H9 (cell line): Measurements from ENCODE around the gene ALG10B. TPM values are rescaled to one million over a fixed set of nuclear protein-coding genes. Genes with fewer than 3 reads are reported as not detected.

Experiments used
- DNase-seq: peaks from one replicate; pipeline ENCODE4 v3.0.0-alpha.2; 2017
- H2AFZ ChIP-seq: one replicate; pipeline ENCODE4 v1.6.1; 2013; ENCODE audit warnings: mild to moderate bottlenecking, low read length, control low read depth, moderate library complexity
- H2AK5ac ChIP-seq: 2 replicates; pipeline ENCODE4 v1.6.1; 2013; ENCODE audit warnings: low read length, control low read depth, mixed read lengths; ENCODE audit not compliant: insufficient read length
- H2BK120ac ChIP-seq: one replicate; pipeline ENCODE4 v1.6.1; 2013; ENCODE audit warnings: low read depth, mild to moderate bottlenecking, low read length, control low read depth, inconsistent platforms; ENCODE audit not compliant: poor library complexity, severe bottlenecking
- H2BK12ac ChIP-seq: 2 replicates; pipeline ENCODE4 v1.6.1; 2013; ENCODE audit warnings: low read length, control low read depth, mixed read lengths, low read depth; ENCODE audit not compliant: insufficient read length
- H2BK15ac ChIP-seq: 2 replicates; pipeline ENCODE4 v1.6.1; 2013; ENCODE audit warnings: low read depth, low read length, control low read depth
- H2BK20ac ChIP-seq: one replicate; pipeline ENCODE4 v1.6.1; 2013; ENCODE audit warnings: low read depth, mild to moderate bottlenecking, low read length, control low read depth, inconsistent platforms; ENCODE audit not compliant: poor library complexity, severe bottlenecking
- H2BK5ac ChIP-seq: 2 replicates; pipeline ENCODE4 v1.6.1; 2013; ENCODE audit warnings: low read length, control low read depth, mixed read lengths; ENCODE audit not compliant: insufficient read length
- H3K14ac ChIP-seq: 2 replicates; pipeline ENCODE4 v1.6.1; 2013; ENCODE audit warnings: low read length, control low read depth; ENCODE audit not compliant: insufficient read depth
- H3K18ac ChIP-seq: 2 replicates; pipeline ENCODE4 v1.6.1; 2013; ENCODE audit warnings: low read depth, mild to moderate bottlenecking, mixed read lengths, low read length, control low read depth; ENCODE audit not compliant: insufficient read length
- H3K23ac ChIP-seq: 2 replicates; pipeline ENCODE4 v1.6.1; 2013; ENCODE audit warnings: low read length, control low read depth, mixed read lengths, low read depth; ENCODE audit not compliant: insufficient read length
- H3K23me2 ChIP-seq: 2 replicates; pipeline ENCODE4 v1.6.1; 2013; ENCODE audit warnings: low read depth, mild to moderate bottlenecking, mixed read lengths, low read length, control low read depth; ENCODE audit not compliant: insufficient read length, poor library complexity, severe bottlenecking
- H3K27ac ChIP-seq: 2 replicates; pipeline ENCODE4 v1.5.1; 2013; ENCODE audit warnings: low read length, control low read depth, mixed read lengths, low read depth; ENCODE audit not compliant: insufficient read length
- H3K27me3 ChIP-seq: 2 replicates; pipeline ENCODE4 v1.6.1; 2013; ENCODE audit warnings: low read length, control low read depth, inconsistent platforms; ENCODE audit not compliant: insufficient read depth
- H3K4ac ChIP-seq: 2 replicates; pipeline ENCODE4 v1.6.1; 2013; ENCODE audit warnings: low read depth, mild to moderate bottlenecking, control low read depth, inconsistent platforms, low read length, moderate library complexity
- H3K4me1 ChIP-seq: 2 replicates; pipeline ENCODE4 v1.6.1; 2013; ENCODE audit warnings: low read length, control low read depth, inconsistent platforms; ENCODE audit not compliant: insufficient read depth
- H3K4me2 ChIP-seq: 2 replicates; pipeline ENCODE4 v1.6.1; 2013; ENCODE audit warnings: low read length, control low read depth, mixed read lengths; ENCODE audit not compliant: insufficient read length, insufficient read depth
- H3K56ac ChIP-seq: 2 replicates; pipeline ENCODE4 v1.6.1; 2013; ENCODE audit warnings: low read depth, mild to moderate bottlenecking, mixed read lengths, low read length, control low read depth; ENCODE audit not compliant: insufficient read length
- H3K79me1 ChIP-seq: 2 replicates; pipeline ENCODE4 v1.6.1; 2013; ENCODE audit warnings: low read depth, mild to moderate bottlenecking, moderate library complexity, low read length, control low read depth, inconsistent platforms; ENCODE audit not compliant: insufficient read depth, poor library complexity, severe bottlenecking
- H3K79me2 ChIP-seq: 2 replicates; pipeline ENCODE4 v1.6.1; 2013; ENCODE audit warnings: low read length, control low read depth, inconsistent platforms; ENCODE audit not compliant: insufficient read depth
- H3K9ac ChIP-seq: 2 replicates; pipeline ENCODE4 v1.6.1; 2013; ENCODE audit warnings: low read length, control low read depth, mixed read lengths; ENCODE audit not compliant: insufficient read length; ENCODE audit errors: extremely low read depth
- H3K9me3 ChIP-seq: one replicate; pipeline ENCODE4 v1.6.1; 2013; ENCODE audit warnings: low read depth, low read length, inconsistent platforms; ENCODE audit not compliant: control insufficient read depth
- H3T11ph ChIP-seq: one replicate; pipeline ENCODE4 v1.6.1; 2013; ENCODE audit warnings: mild to moderate bottlenecking, low read length, control low read depth, inconsistent platforms
- H4K20me1 ChIP-seq: one replicate; pipeline ENCODE4 v1.6.1; 2013; ENCODE audit not compliant: control insufficient read depth, insufficient read length, insufficient read depth
- H4K5ac ChIP-seq: 2 replicates; pipeline ENCODE4 v1.6.1; 2013; ENCODE audit warnings: low read depth, mild to moderate bottlenecking, mixed read lengths, low read length, control low read depth; ENCODE audit not compliant: insufficient read length
- H4K8ac ChIP-seq: replicated peaks from 2 replicates; pipeline ENCODE4 v1.6.1; 2013; ENCODE audit warnings: low read length, control low read depth, mixed read lengths, low read depth; ENCODE audit not compliant: insufficient read length
- H4K91ac ChIP-seq: 2 replicates; pipeline ENCODE4 v1.6.1; 2013; ENCODE audit warnings: low read depth, mild to moderate bottlenecking, moderate library complexity, mixed read lengths, low read length, control low read depth; ENCODE audit not compliant: insufficient read length
- H3K27ac Mint-ChIP-seq, 3 experiments: 2 replicates in 2 of 3; 3 replicates in 1 of 3; pipeline ENCODE4 v1.8.0; 2020 to 2021; ENCODE audit warnings: mixed read lengths in 3 of 3, mild to moderate bottlenecking in 1 of 3, moderate library complexity in 1 of 3
- H3K27me3 Mint-ChIP-seq: 2 replicates; pipeline ENCODE4 v1.8.0; 2021; ENCODE audit warnings: low read depth, mild to moderate bottlenecking, moderate library complexity, mixed read lengths
- H3K36me3 Mint-ChIP-seq, 3 experiments: 2 replicates in 2 of 3; 3 replicates in 1 of 3; pipeline ENCODE4 v1.8.0; 2020 to 2021; ENCODE audit warnings: low read depth in 3 of 3, mixed read lengths in 3 of 3; ENCODE audit not compliant: insufficient read depth in 1 of 3
- H3K4me1 Mint-ChIP-seq, 2 experiments: 2 replicates each; pipeline ENCODE4 v1.8.0; 2020; ENCODE audit warnings: mixed read lengths in 2 of 2
- H3K4me3 Mint-ChIP-seq, 2 experiments: 2 replicates in 1 of 2; 3 replicates in 1 of 2; pipeline ENCODE4 v1.8.0; 2020 to 2021; ENCODE audit warnings: mild to moderate bottlenecking in 2 of 2, mixed read lengths in 2 of 2, moderate library complexity in 1 of 2
- H3K9me3 Mint-ChIP-seq, 2 experiments: 2 replicates in 1 of 2; 3 replicates in 1 of 2; pipeline ENCODE4 v1.8.0; 2020; ENCODE audit warnings: mild to moderate bottlenecking in 2 of 2, mixed read lengths in 2 of 2, moderate library complexity in 1 of 2
- WGBS: extraction: QIAGEN DNeasy Blood & Tissue Kit; methylation state at CpG from one replicate; pipeline ENCODE4 v1.1.7; 2013; ENCODE audit warnings: missing lambda C conversion rate, low lambda C conversion rate, mixed read lengths; ENCODE audit not compliant: insufficient read length; ENCODE audit errors: extremely low coverage; 5-methylcytosine and 5-hydroxymethylcytosine counted together
- total RNA-seq: library from RNA; stranded (reverse); gene quantifications from 2 replicates; pipeline ENCODE4 v1.2.1, GENCODE V29; 2021
- TF ChIP-seq, protein P1 (sequence below): fragments of 200-600 bp; sonication (generic); conservative IDR thresholded peaks from 3 replicates; pipeline ENCODE4 v1.8.0; 2021; ENCODE audit warnings: antibody characterized with exemption, mild to moderate bottlenecking

Gene ALG10B
- total RNA-seq, 1 experiment from 2014 or later, result 6.8 TPM

- Histone ChIP-seq H2AFZ (no peak overlapping the region), H3K79me1 (no peaks in the 10 kb centered on the region), H3K18ac (no peak overlapping the region), H3K9ac (no peak overlapping the region), H3K27me3 (no peaks in the 10 kb centered on the region), H2BK15ac (no peak overlapping the region), H3K23ac (no peak overlapping the region), H3K4me2 (no peak overlapping the region), H3K4ac (no peak overlapping the region), H3K79me2 (no peaks in the 10 kb centered on the region), H3T11ph (no peak overlapping the region), H3K56ac (no peak overlapping the region), H4K5ac (no peak overlapping the region), H2BK20ac (no peak overlapping the region), H3K4me1 (no peaks in the 10 kb centered on the region), H4K8ac (no peak overlapping the region), H3K23me2 (no peaks in the 10 kb centered on the region), H4K20me1 (no peaks in the 10 kb centered on the region), H2BK12ac (no peak overlapping the region), H2BK120ac (no peak overlapping the region), H3K27ac (no peak overlapping the region), H2AK5ac (no peak overlapping the region), H2BK5ac (no peak overlapping the region), H3K9me3 (no peaks in the 10 kb centered on the region), H4K91ac (no peak overlapping the region), H3K14ac (no peak overlapping the region)
- WGBS, result no CpG with 5 or more reads among the region's 4 CpGs
- TF ChIP-seq, protein P1, sequence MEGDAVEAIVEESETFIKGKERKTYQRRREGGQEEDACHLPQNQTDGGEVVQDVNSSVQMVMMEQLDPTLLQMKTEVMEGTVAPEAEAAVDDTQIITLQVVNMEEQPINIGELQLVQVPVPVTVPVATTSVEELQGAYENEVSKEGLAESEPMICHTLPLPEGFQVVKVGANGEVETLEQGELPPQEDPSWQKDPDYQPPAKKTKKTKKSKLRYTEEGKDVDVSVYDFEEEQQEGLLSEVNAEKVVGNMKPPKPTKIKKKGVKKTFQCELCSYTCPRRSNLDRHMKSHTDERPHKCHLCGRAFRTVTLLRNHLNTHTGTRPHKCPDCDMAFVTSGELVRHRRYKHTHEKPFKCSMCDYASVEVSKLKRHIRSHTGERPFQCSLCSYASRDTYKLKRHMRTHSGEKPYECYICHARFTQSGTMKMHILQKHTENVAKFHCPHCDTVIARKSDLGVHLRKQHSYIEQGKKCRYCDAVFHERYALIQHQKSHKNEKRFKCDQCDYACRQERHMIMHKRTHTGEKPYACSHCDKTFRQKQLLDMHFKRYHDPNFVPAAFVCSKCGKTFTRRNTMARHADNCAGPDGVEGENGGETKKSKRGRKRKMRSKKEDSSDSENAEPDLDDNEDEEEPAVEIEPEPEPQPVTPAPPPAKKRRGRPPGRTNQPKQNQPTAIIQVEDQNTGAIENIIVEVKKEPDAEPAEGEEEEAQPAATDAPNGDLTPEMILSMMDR, result no peak
- Mint-ChIP-seq H3K36me3 (no peaks in the 10 kb centered on the region), H3K4me3 (no peak overlapping the region), H3K9me3 (peaks cover 0 to 5% of the 10 kb centered on the region in 2 experiments; a peak in 3 of 5 replicates), H3K27ac (no peak overlapping the region), H3K4me1 (no peaks in the 10 kb centered on the region), H3K27me3 (no peaks in the 10 kb centered on the region)
- no peak for DNase-seq
These were observed 53.7 kb downstream of the ALG10B start for GRCh38 chr12:38370311-38370710.
